GM21515 (cell line): ENCODE results near the gene ZDHHC24.

ENCODE experiments used
- ATAC-seq: cut with Tn5 transposase; IDR thresholded peaks from one replicate; pipeline ENCODE4 v1.9.1; 2021; ENCODE audit not compliant: unreplicated experiment

The ZDHHC24 gene

DNA sequence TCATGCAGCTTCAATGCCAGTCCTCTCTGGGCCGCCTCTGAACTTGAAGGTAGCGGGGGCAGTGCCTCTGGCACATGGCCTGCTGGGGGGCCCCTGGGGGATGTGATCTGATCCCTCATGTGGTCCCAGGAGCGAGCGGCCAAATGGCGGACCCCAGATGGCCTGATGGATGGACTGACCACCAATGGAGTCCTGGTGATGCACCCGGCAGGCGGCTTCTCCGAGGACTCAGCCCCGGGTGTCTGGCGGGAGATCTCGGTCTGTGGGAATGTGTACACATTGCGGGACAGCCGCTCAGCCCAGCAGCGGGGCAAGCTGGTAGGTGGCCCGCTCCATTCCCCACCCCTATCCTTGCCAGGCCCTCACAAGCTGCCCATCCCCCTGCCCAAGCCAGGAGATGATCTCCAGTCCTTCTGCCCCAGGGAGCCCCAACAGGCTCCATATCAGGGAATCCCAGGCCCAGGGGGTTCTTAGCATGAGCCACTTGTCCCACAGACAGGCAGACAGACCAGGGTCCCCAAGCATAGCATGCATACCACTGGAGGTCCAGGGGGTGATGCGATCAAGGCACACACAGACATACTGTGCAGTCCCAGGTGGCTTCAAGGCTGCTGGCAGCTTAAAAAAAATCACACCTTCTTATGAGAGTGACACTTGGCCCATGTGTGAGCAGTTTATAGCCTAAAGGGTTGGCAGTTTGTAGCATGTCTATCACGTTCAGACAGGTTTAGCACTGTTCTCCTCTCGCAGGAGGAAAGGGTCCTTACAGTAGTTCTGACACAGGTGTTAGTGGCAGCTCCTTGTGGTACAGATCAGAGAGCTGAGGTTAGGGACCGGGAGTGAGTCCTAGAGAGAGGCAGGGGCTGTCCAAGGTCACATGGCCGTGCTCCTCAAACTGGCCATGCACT, 72.0 kb downstream of the ZDHHC24 start:
- ATAC-seq = no peak

DNA sequence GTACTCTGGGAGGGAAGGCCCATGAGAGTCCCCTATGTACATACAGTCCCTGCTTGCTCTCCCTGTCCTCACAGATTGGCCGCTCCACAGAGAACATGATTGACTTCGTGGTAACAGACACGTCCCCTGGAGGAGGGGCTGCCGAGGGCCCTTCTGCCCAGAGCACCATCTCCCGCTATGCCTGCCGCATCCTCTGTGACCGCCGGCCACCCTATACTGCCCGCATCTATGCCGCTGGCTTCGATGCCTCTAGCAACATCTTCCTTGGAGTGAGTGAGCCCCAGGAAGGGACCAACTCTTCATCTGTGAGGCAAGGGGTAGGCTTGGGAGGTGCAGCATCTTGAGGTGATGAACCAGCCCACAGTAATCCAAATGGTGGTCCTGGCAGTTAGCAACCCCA, 72.7 kb downstream of the ZDHHC24 start:
- no peak for ATAC-seq

DNA sequence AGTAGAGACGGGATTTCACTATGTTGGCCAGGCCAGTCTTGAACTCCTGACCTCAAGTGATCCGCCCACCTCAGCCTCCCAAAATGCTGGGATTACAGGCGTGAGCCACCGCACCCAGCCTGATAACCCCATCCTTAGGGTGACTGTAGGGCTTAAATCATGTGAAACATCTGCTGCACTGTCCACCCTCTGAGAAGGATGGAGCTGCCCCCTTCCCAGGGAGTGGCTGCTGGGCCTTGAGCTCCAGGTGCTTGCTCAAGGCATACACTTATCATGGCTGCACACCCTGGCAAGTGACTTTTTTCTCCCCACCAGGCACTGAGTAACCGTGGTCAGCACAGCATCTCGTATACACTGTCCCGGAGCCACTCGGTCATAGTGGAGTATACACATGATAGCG, 73.8 kb downstream of the ZDHHC24 start:
- ATAC-seq = no peak

DNA sequence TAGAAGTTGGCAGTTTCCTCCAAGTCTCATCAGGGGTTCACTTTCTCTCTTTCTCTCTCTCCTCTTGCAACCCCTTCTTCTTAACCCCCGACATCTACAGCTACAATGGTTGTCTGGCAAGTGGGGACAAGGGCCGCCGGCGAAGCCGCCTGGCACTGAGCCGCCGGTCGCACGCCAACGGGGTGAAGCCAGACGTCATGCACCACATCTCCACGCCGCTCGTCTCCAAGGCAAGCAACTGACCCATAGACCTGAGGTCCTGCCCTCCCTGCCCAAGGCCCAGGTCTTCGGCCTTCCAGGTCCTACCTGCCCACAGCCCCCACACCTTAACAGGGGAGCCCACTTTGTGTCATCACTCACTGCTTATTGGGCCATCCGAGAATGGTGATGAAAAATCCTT, 74.7 kb downstream of the ZDHHC24 start:
- no peak for ATAC-seq
